ENCODE measurements around the gene SKAP2. TPM values are rescaled to one million over a fixed set of nuclear protein-coding genes. Genes with fewer than 3 reads are reported as not detected.

Gene SKAP2
- total RNA-seq, 1 donor from 2014 or later: 7.9 TPM

DNA sequence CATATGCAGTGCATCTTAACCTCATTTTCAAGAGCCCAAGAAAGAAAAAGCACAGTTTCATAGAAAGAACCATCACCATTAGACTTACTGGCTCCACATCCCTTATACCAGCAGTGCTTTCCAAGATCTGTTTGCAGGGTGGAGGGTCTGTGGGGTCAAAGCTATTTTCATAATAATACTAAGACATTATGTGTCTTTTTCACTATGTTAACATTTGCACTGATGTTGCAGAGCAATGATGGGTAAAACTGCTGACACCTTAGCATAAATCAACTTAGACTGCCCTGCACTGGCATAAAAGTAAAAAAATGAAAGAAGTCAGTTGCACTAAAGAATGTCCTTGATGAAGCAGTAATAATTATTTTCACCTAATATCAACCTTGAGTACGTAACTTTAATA lies 166.2 kb downstream of the SKAP2 start:
- intact Hi-C loops (cut with micrococcal nuclease): no loop called here

DNA sequence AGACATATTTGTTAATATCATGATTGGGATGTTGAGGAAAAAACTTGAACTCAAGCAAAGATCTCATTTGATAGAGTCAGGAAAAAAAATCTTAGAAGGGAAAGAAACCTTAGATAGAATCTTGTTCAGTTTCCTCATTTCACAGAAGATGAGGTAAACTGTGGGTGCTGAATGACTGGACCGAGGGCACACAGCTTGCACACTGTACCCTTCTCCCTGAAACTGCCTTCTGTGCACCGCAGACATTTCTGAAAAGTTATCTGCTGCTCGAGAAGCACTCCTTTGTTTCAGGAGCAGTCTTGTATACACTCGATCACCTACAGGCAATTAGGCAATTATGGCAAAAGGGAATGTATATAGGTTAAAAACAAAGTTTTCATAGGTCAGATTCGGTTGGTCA lies 167.4 kb downstream of the SKAP2 start:
- intact Hi-C loops (cut with micrococcal nuclease): no loop called here

- intact Hi-C loops (cut with micrococcal nuclease): no loop called here
These were observed 168.2 kb downstream of the SKAP2 start for GRCh38 chr7:26696161-26696560.

DNA sequence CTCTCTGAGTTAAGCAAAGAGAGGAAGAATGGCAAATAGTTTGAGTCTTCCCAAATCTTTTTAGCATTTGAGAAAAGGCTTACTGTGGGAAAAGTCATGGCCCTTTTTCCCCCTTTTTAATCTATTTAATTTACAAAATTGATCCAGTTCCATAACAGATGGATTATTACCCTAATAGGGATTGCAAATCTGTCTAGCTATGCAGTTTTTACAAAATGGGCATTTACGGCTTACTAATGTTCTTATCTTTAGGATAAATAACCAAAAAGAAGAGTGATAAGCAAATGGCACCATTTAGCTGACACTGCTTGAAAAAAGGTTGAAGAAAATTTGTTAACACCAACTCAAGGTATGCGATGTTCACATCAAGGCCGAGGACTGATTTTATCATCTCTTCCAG lies 169.7 kb downstream of the SKAP2 start:
- intact Hi-C loops (cut with micrococcal nuclease): no loop called here

- intact Hi-C loops (cut with micrococcal nuclease): no loop called here
These were observed 170.2 kb downstream of the SKAP2 start for GRCh38 chr7:26694141-26694540.

GRCh38 chr7:26691886-26692285 lies 172.5 kb downstream of the SKAP2 start:
- intact Hi-C loops (cut with micrococcal nuclease): no loop called here

GRCh38 chr7:26691406-26691805 lies 173.0 kb downstream of the SKAP2 start:
- intact Hi-C loops (cut with micrococcal nuclease): no loop called here

DNA sequence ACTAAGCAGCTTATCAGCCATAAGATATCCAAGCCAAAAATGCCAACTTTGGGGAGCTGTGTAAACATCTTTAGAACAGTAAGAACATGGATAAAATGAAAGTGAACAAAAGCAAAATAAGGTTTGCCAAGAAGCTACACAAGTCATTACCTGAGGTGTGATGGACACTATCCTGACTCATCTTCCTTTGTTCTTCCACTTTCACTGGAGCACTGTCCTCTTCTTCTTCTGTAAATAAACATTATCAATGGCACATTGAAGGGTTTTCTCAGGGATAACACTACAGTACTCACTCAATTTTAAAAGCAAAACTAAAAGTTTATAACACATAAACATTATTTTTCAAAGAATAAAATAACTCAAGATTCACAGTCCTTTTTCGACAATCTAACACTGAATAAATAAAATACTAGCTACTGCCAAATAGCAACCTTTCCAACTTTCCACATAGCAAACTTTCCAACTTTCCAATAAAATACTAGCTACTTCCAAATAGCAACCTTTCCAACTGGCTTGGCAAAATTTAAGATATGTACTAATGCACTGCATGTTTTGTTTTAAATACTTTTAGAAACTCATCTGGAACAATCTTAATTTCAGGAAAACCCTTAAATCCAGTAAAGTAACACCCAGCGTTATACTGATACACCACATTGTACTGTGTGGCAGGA lies 174.1 kb downstream of the SKAP2 start:
- intact Hi-C loops (cut with micrococcal nuclease): no loop called here

DNA sequence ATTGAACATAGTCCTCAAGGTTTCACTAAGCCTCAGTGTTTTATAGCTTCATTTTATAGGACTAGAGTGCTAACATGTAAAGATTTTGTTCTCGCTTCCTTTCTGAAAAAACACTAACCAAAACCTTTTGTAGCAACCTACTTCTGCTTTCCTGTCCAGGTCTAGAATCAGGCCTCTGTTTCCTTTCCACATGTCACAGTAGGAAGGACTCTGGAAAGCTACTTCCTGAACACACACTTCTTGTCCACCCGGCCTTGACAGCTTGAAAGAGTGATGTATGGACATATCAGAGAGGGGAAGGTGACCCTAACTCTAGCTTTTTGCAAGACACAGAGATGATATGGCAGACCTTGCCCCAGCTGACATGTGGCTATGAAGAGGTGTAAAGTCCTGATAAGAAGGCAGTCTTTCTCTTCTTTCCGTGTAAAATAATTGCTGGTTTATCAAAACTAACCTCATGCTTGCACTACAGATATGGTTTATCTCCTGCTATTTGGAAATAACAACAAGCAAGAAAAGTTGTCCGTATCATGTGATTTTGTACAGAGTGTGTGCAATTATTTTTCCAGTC lies 175.4 kb downstream of the SKAP2 start:
- intact Hi-C loops (cut with micrococcal nuclease): no loop called here

DNA sequence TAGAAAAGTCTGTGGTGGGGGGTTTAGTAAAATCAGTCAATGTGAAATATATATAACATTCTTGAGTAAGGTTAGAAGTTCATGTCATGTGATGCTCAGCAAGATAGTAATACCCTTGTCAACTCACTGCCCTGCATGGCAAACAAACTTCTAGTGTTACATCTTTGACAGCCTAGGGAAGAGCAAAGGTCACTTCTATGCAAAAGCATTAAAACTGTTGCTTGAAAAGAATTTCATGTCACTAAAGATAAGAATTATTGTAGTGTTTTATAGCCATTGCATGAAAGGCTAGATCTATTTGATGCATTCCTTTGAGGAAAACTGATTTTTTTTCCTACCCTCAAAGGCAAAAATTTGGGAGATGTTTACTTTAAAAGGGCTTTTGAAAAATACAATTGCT lies 176.0 kb downstream of the SKAP2 start:
- intact Hi-C loops (cut with micrococcal nuclease): no loop called here

- intact Hi-C loops (cut with micrococcal nuclease): no loop called here
These were observed 177.4 kb downstream of the SKAP2 start for GRCh38 chr7:26687032-26687431.

- intact Hi-C loops (cut with micrococcal nuclease): loop anchor here (1.0 kb wide), 1 partner anchor 475 kb away; no protein-coding TSS in a partner anchor
These were observed 177.9 kb downstream of the SKAP2 start for GRCh38 chr7:26686448-26686981.

DNA sequence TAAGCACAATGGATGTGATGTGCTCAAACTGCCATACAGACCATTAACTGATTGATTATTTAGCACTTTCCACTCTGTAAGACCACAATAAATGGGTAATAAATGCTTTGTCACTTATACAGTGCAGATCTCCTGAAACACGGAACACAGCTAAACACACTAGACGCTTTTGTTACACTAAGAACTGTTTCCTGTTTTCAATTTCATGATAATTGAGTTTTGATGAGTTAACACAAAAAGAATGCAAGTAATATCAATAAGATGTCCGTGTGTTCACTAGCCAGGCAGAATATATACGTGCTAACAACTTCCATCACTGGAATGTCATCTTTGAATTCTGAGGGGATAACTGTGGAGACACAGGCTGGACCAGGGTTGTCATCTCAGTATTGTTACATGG lies 178.8 kb downstream of the SKAP2 start:
- intact Hi-C loops (cut with micrococcal nuclease): loop anchor here (1.0 kb wide), 1 partner anchor 476 kb away; no protein-coding TSS in a partner anchor

GRCh38 chr7:26684447-26684846 lies 179.9 kb downstream of the SKAP2 start:
- intact Hi-C loops (cut with micrococcal nuclease): loop anchor here (5.0 kb wide), 1 partner anchor 792 kb away; no protein-coding TSS in a partner anchor

GRCh38 chr7:26683277-26683676 lies 181.1 kb downstream of the SKAP2 start:
- intact Hi-C loops (cut with micrococcal nuclease): loop anchor here (5.0 kb wide), 1 partner anchor 791 kb away; no protein-coding TSS in a partner anchor

GRCh38 chr7:26681819-26682418 lies 182.5 kb downstream of the SKAP2 start:
- intact Hi-C loops (cut with micrococcal nuclease): loop anchor here (1.0 to 5.0 kb wide), 2 partner anchors 479 to 790 kb away; no protein-coding TSS in a partner anchor

DNA sequence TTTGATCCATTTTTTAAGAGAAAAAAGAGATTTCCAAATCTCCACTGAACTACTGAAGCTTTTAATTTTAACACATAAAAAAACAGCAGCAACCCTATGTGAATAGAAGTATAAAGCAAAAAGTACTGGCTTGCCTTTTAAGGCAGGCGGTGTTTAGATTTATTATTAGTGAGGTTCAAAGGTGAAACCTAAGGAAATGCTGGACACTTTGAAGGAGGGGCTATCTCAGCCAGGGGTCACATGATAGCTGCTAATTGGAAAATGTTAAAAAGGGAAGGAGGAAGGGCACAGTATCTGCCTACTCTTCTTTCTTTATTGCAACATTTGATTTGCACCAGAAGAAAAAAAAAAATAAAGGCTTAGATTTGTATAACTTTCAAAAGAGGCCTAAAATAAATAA lies 183.8 kb downstream of the SKAP2 start:
- intact Hi-C loops (cut with micrococcal nuclease): loop anchor here (5.0 kb wide), 1 partner anchor 788 kb away; no protein-coding TSS in a partner anchor

DNA sequence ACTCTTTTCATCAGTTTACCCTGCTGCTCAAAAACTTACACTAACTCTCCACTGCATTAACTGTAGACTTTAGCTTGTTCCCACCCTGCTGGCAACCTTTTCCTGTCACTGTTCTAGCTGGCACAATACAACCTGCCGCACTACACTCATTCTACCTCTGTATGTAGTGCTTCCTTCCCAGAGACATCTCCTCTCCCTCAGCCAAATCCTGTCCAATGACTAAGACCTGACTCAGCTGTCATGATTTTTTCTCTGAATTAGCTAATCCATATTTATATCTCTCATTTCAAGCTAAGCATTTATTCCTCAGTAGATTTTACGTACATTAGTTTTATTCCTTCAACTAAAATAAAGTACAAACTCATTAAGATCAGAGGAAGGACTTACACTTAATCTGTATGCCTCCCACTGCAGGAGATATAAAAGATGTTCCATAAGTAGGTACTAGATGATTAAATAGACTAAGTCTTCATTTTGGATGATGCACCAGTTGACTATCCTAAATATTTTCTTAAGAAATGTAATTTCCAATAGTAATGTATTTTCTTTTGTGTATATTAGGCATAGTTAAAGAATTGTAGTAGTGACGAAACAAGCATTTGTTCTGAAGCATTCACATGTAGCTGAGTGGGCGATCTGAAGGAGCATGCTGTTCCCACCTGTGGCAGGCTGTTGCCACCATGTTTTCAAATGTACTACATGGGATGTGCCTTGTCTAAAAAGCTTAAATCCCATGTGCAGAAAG lies 189.1 kb downstream of the SKAP2 start:
- intact Hi-C loops (cut with micrococcal nuclease): no loop called here

DNA sequence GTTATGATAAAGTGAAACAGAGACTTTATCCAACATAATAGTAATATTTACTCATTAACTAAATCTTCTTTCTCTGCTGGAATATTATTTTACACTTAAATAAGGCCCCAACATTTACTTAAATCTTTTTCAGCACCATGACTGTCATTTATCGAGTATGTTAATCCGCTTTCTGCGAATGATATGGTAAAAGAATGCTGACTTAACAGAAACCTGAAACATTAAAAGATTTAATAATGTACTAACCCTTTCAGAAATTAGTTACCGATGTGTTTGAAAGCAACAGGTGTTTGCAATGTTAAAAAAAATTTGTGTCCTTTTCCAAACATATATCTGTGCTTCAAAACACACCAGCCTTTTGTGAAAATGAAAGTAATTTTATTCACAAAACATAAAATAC lies 190.5 kb downstream of the SKAP2 start:
- intact Hi-C loops (cut with micrococcal nuclease): no loop called here

DNA sequence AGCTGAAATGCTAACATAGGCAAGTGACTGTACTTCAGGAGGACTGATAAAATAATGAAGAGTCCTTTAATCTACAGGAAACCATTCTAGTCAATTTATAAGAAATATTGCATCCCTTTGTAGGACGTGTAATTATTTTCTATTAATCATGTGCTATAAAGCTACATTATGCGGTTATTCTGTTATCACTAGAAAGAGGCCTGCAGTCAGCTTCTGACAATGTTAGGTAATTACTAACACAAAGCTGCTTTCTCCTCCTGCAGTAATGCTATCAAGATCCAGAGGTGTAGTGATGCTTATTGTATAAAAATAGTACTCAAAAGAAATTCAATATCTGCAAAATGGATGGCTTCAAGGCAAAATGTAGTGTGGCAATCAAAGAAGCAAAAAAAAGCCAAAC lies 191.1 kb downstream of the SKAP2 start:
- intact Hi-C loops (cut with micrococcal nuclease): no loop called here

DNA sequence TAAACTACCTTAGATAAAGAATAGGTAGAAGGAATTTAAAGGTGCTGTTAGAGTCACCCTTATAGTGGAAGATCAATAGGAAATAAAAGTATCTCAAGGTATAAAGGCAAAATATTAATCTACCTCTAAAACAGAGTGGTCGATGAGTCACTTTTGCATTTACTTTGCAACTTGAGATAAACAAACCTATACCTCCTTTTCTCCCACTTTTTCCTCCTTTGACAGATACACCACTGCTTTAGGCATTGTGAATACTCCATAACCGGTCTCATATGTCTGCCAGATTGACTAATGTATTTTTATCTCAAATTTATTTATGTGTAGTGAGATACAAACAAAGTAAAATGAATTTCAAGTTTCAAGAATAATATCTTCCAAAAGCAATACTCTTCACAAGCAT lies 193.5 kb downstream of the SKAP2 start:
- intact Hi-C loops (cut with micrococcal nuclease): no loop called here

DNA sequence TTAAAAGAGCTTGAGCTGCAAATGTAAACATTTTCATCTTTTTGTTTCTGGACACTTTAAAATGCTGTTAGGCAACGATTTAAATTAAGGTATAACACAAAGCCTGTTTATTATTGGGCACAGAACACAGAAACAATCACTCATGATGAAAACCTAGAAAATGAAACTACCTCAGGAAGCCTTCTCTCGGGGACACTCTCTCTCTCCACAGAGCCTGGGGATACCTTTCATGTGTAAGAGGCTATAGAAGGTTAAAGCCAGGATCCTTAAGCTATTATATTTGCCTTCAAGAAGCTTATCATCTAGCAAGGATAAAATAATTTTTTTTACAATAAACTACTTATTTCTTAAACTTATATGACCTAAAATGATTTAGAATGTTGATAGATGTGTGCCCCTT lies 194.1 kb downstream of the SKAP2 start:
- intact Hi-C loops (cut with micrococcal nuclease): no loop called here
